Keratinocyte (primary cell): ENCODE results near the gene MYH7B. TPM values are rescaled to one million over a fixed set of nuclear protein-coding genes. Genes with fewer than 3 reads are reported as not detected.

Experiments
- DNase-seq: peaks from one replicate; pipeline ENCODE4 v3.0.0-alpha.2; 2011; ENCODE audit warnings: low read depth, missing footprints, low spot score
- FAIRE-seq: peaks from 2 replicates; lab custom pipeline; 2011; peaks lifted over from hg19 to GRCh38; lab: Jason Lieb, UNC
- H2AFZ ChIP-seq: 2 replicates; pipeline ENCODE4 v1.6.0; 2012; ENCODE audit warnings: low read length, control low read depth, inconsistent platforms; ENCODE audit not compliant: control insufficient read depth
- H3K27ac ChIP-seq: 2 replicates; pipeline ENCODE4 v1.5.1; 2011; ENCODE audit warnings: low read length; ENCODE audit not compliant: control insufficient read depth, insufficient read depth
- H3K27me3 ChIP-seq: 3 replicates; pipeline ENCODE4 v1.6.0; 2011; ENCODE audit warnings: low read length; ENCODE audit not compliant: control insufficient read depth, insufficient read depth; ENCODE audit errors: extremely low read depth
- H3K36me3 ChIP-seq, 2 experiments: 2 replicates in 1 of 2; 3 replicates in 1 of 2; pipeline ENCODE4 v1.5.1; 2011; ENCODE audit warnings: low read length in 2 of 2, mild to moderate bottlenecking in 1 of 2; ENCODE audit not compliant: control insufficient read depth in 2 of 2, insufficient read depth in 2 of 2; ENCODE audit errors: extremely low read depth in 1 of 2
- H3K4me1 ChIP-seq: 3 replicates; pipeline ENCODE4 v1.5.1; 2011; ENCODE audit warnings: low read length; ENCODE audit not compliant: control insufficient read depth, insufficient read depth; ENCODE audit errors: extremely low read depth
- H3K4me2 ChIP-seq: 3 replicates; pipeline ENCODE4 v1.6.0; 2011; ENCODE audit warnings: low read depth, low read length; ENCODE audit not compliant: control insufficient read depth, insufficient read depth; ENCODE audit errors: extremely low read depth
- H3K4me3 ChIP-seq, 3 experiments: fragments of 200-600 bp in 1 of 3; sonication (generic) in 1 of 3; 2 replicates in 2 of 3; 3 replicates in 1 of 3; pipeline ENCODE4 v1.5.1; 2011 to 2016; ENCODE audit warnings: low read length in 3 of 3, mild to moderate bottlenecking in 3 of 3, control low read depth in 2 of 3, inconsistent platforms in 1 of 3, low read depth in 1 of 3, mixed read lengths in 1 of 3, mixed run types in 1 of 3, moderate library complexity in 1 of 3; ENCODE audit not compliant: control insufficient read depth in 2 of 3, insufficient read depth in 2 of 3; ENCODE audit errors: extremely low read depth in 1 of 3
- H3K79me2 ChIP-seq: 2 replicates; pipeline ENCODE4 v1.6.0; 2012; ENCODE audit warnings: low read length; ENCODE audit not compliant: control insufficient read depth, insufficient read depth
- H3K9ac ChIP-seq: 3 replicates; pipeline ENCODE4 v1.6.0; 2011; ENCODE audit warnings: low read length; ENCODE audit not compliant: control insufficient read depth, insufficient read depth; ENCODE audit errors: extremely low read depth
- H3K9me1 ChIP-seq: 3 replicates; pipeline ENCODE4 v1.6.0; 2011; ENCODE audit warnings: low read length; ENCODE audit not compliant: control insufficient read depth, insufficient read depth; ENCODE audit errors: extremely low read depth
- H3K9me3 ChIP-seq: 2 replicates; pipeline ENCODE4 v1.5.1; 2012; ENCODE audit warnings: low read depth, low read length; ENCODE audit not compliant: control insufficient read depth
- H4K20me1 ChIP-seq: 3 replicates; pipeline ENCODE4 v1.6.0; 2011; ENCODE audit warnings: low read length; ENCODE audit not compliant: control insufficient read depth, insufficient read depth; ENCODE audit errors: extremely low read depth
- CTCF ChIP-seq, 3 experiments: IDR thresholded peaks in 1 of 3; conservative IDR thresholded peaks in 1 of 3; optimal IDR thresholded peaks in 1 of 3; 2 replicates in 2 of 3; 3 replicates in 1 of 3; pipeline versions ENCODE3 to v1.5.1; 2011; ENCODE audit warnings: low read length in 3 of 3, mild to moderate bottlenecking in 3 of 3, moderate library complexity in 2 of 3, control low read depth in 1 of 3, inconsistent platforms in 1 of 3; ENCODE audit not compliant: insufficient read depth in 2 of 3; ENCODE audit errors: extremely low read depth in 1 of 3
- EZH2 ChIP-seq: IDR thresholded peaks from one replicate; pipeline ENCODE4 v1.6.1; 2012; ENCODE audit warnings: inconsistent platforms, mild to moderate bottlenecking, low read length, moderate library complexity
- dilution Hi-C: fragments of 300-500 bp; cut with MboI; formaldehyde crosslinking; loops from one replicate; pipeline ENCODE4 v1.7.0; 2020; ENCODE audit warnings: low sequenced_read_pairs; ENCODE audit not compliant: extremely low pct_ligation_motif_present
- polyA plus RNA-seq, 5 experiments: library from polyadenylated mRNA; depleted of rRNA in 3 of 5; stranded (reverse) in 3 of 5; stranded (forward) in 1 of 5; unstranded in 1 of 5; fragments of >200 nt; gene quantifications; 1 replicate in 1 of 5; 2 replicates in 3 of 5; 3 replicates in 1 of 5; pipeline versions ENCODE4 v1.2.1 to v1.2.3, GENCODE V29; 2011 to 2012; ENCODE audit warnings: missing spikeins in 2 of 5, low read depth in 1 of 5, low replicate concordance in 1 of 5

Gene MYH7B
- polyA plus RNA-seq, 1 donor (not counting 4 experiments of a cell fraction or from before 2014, with no cell fraction given): 0.01 TPM

GRCh38 chr20:34956751-34957472 is 1.2 kb downstream of the MYH7B start:
- no peak overlapping the region for H3K27ac ChIP-seq
- H4K20me1 ChIP-seq: no peaks in the 10 kb centered on the region
- no peak overlapping the region for H3K4me3 ChIP-seq
- H3K9me3 ChIP-seq: no peaks in the 10 kb centered on the region
- H3K79me2 ChIP-seq: peaks cover 10% of the 10 kb centered on the region
- DNase-seq: no peak
- no peak overlapping the region for H3K4me2 ChIP-seq
- H3K9me1 ChIP-seq: peaks cover 2% of the 10 kb centered on the region
- no peak overlapping the region for H3K9ac ChIP-seq
- H3K27me3 ChIP-seq: no peaks in the 10 kb centered on the region
- no peak overlapping the region for H2AFZ ChIP-seq
- FAIRE-seq: no peak
- dilution Hi-C loops: no loop called here
- H3K4me1 ChIP-seq: peaks cover 28% of the 10 kb centered on the region
- no peaks in the 10 kb centered on the region for H3K36me3 ChIP-seq
- TF ChIP-seq CTCF (optimal IDR thresholded peaks at IDR 0.05 in 1 of 3, IDR thresholded peaks at IDR 0.05 in 1 of 3, conservative IDR thresholded peaks at IDR 0.05 in 1 of 3; ENCODE audit: extremely low read depth in 1 of 3, insufficient read depth in 2 of 3, low read length in 3 of 3): no peak
- TF ChIP-seq EZH2: no peak

DNA sequence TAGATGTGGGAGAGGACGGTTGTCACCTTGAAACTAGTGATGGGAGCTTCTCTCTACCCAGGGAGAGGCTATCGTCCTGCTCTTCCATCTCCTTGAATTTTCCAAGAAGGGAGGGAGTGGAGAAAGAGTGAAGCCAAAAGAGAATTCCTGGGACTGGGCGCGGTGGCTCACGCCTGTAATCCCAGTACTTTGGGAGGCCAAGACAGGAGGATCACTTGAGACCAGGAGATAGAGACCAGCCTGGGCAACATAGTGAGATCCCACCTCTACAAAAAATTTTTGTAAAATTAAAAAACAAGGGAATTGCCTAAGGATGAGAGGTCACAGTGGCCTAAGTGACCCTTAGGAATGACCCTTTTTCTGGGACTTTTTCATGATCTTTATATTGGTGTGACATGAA is 8.8 kb downstream of the MYH7B start:
- Histone ChIP-seq H3K4me3 (no peak overlapping the region), H3K9me3 (no peaks in the 10 kb centered on the region), H3K9ac (no peak overlapping the region), H3K27ac (no peak overlapping the region), H2AFZ (no peak overlapping the region), H4K20me1 (no peaks in the 10 kb centered on the region), H3K4me1 (peaks cover 4% of the 10 kb centered on the region), H3K9me1 (no peaks in the 10 kb centered on the region), H3K79me2 (no peaks in the 10 kb centered on the region), H3K36me3 (no peaks in the 10 kb centered on the region), H3K4me2 (no peak overlapping the region), H3K27me3 (no peaks in the 10 kb centered on the region)
- TF ChIP-seq EZH2: no peak
- TF ChIP-seq CTCF (optimal IDR thresholded peaks at IDR 0.05 in 1 of 3, IDR thresholded peaks at IDR 0.05 in 1 of 3, conservative IDR thresholded peaks at IDR 0.05 in 1 of 3; ENCODE audit: extremely low read depth in 1 of 3, insufficient read depth in 2 of 3, low read length in 3 of 3): no peak
- dilution Hi-C loops: no loop called here
- DNase-seq (no peak), FAIRE-seq (no peak)
